HTR-8/SVneo (cell line): ENCODE results near the gene OR5A1.

Experiments used
- DNase-seq: peaks from one replicate; pipeline ENCODE4 v3.0.0; 2011; ENCODE audit warnings: low spot score, mixed read lengths; ENCODE audit not compliant: insufficient read length
- FAIRE-seq: peaks from 2 replicates; lab custom pipeline; 2011; peaks lifted over from hg19 to GRCh38; lab: Jason Lieb, UNC

Gene OR5A1

GRCh38 chr11:59473015-59473414, 36.7 kb downstream of the OR5A1 start, which contains the start of gene OR4D10:
TSS of gene OR4D10 (plus strand) at chr11:59473315. CDS start at chr11:59477430, 4,115 bp downstream.
- DNase-seq (no peak), FAIRE-seq (no peak)

GRCh38 chr11:59475176-59475575, 38.9 kb downstream of the OR5A1 start:
- FAIRE-seq (no peak), DNase-seq (no peak)

GRCh38 chr11:59479906-59480305, 43.6 kb downstream of the OR5A1 start:
- no peak for FAIRE-seq
- DNase-seq, result no peak

- FAIRE-seq (no peak), DNase-seq (no peak)
These were observed 44.1 kb downstream of the OR5A1 start for GRCh38 chr11:59480359-59480758.
